HG02970 (cell line): ENCODE data around the gene LRRC47.

Source experiments
- ATAC-seq: cut with Tn5 transposase; IDR thresholded peaks from one replicate; pipeline ENCODE4 v1.9.1; 2021; ENCODE audit warnings: mild to moderate bottlenecking, moderate library complexity, moderate number of reproducible peaks; ENCODE audit not compliant: unreplicated experiment, low FRiP score

Gene LRRC47

GRCh38 chr1:3787745-3788605 is 8.3 kb downstream of the LRRC47 start:
- no peak for ATAC-seq

GRCh38 chr1:3787349-3787715 is 9.0 kb downstream of the LRRC47 start:
- no peak for ATAC-seq

GRCh38 chr1:3786468-3787348 is 9.6 kb downstream of the LRRC47 start:
- no peak for ATAC-seq

GRCh38 chr1:3785456-3786157 is 10.7 kb downstream of the LRRC47 start:
- no peak for ATAC-seq

GRCh38 chr1:3785045-3785444 is 11.3 kb downstream of the LRRC47 start:
- no peak for ATAC-seq

- ATAC-seq, result no peak
Measured at GRCh38 chr1:3783651-3784474, 12.4 kb downstream of the LRRC47 start.

GRCh38 chr1:3780901-3781300 is 15.4 kb downstream of the LRRC47 start:
- no peak for ATAC-seq

GRCh38 chr1:3779912-3780416 is 16.3 kb downstream of the LRRC47 start:
- ATAC-seq, result no peak

GRCh38 chr1:3779265-3779911 is 16.9 kb downstream of the LRRC47 start:
- no peak for ATAC-seq

- ATAC-seq, result no peak
Measured at GRCh38 chr1:3778590-3779264, 17.6 kb downstream of the LRRC47 start.

- ATAC-seq, result no peak
Measured at GRCh38 chr1:3777647-3778589, 18.4 kb downstream of the LRRC47 start.

- ATAC-seq, result no peak
Measured at GRCh38 chr1:3777078-3777547, 19.2 kb downstream of the LRRC47 start.

GRCh38 chr1:3776231-3776961 is 19.9 kb downstream of the LRRC47 start:
- ATAC-seq, result no peak

- ATAC-seq, result no peak
Measured at GRCh38 chr1:3775490-3776230, 20.6 kb downstream of the LRRC47 start.

GRCh38 chr1:3774946-3775489 is 21.3 kb downstream of the LRRC47 start:
- no peak for ATAC-seq
